Endothelial cell of umbilical vein (primary cell): ENCODE data around the gene IRF9. TPM values are rescaled to one million over a fixed set of nuclear protein-coding genes. Genes with fewer than 3 reads are reported as not detected.
A peak's percentile ranks its signal among the peaks of the same experiment; 100 is the strongest.

Experiments used
- BruUV-seq: library from RNA; stranded (reverse); fragments of 400-500 nt; replicated peaks from 2 replicates; lab custom pipeline; 2021; lab: Mats Ljungman, UMichigan
- CTCF ChIA-PET: fragments of 300-600, 350-600 bp; sonication (Branson Sonifier 250); formaldehyde crosslinking; loops from one replicate; lab custom pipeline; 2021; ENCODE audit warnings: antibody characterized with exemption, inconsistent platforms; lab: Charles Lee
- POLR2A ChIA-PET: fragments of 300-600, 350-600 bp; sonication (Branson Sonifier 250); formaldehyde crosslinking; loops from one replicate; lab custom pipeline; 2021; ENCODE audit warnings: antibody characterized with exemption, inconsistent platforms; lab: Charles Lee
- DNase-seq: peaks from one replicate; pipeline ENCODE4 v3.0.0-alpha.2; 2011; ENCODE audit warnings: low read depth, low spot score
- FAIRE-seq: peaks from 2 replicates; lab custom pipeline; 2011; peaks lifted over from hg19 to GRCh38; lab: Jason Lieb, UNC
- H2AFZ ChIP-seq: 2 replicates; pipeline ENCODE4 v1.6.0; 2012; ENCODE audit warnings: low read depth, low read length, control low read depth, inconsistent platforms
- H3K27ac ChIP-seq: 2 replicates; pipeline ENCODE4 v1.5.1; 2011; ENCODE audit warnings: low read depth, mild to moderate bottlenecking, control low read depth, low read length, moderate library complexity; ENCODE audit not compliant: insufficient read depth
- H3K27me3 ChIP-seq, 2 experiments: 2 replicates each; pipeline versions ENCODE4 v1.6.0 to v1.6.1; 2011; ENCODE audit warnings: low read length in 2 of 2, mixed read lengths in 1 of 2; ENCODE audit not compliant: control insufficient read depth in 2 of 2, insufficient read depth in 2 of 2
- H3K36me3 ChIP-seq, 2 experiments: 2 replicates in 1 of 2; 3 replicates in 1 of 2; pipeline ENCODE4 v1.5.1; 2011; ENCODE audit warnings: low read length in 2 of 2, mild to moderate bottlenecking in 1 of 2, moderate library complexity in 1 of 2; ENCODE audit not compliant: control insufficient read depth in 2 of 2, insufficient read depth in 2 of 2; ENCODE audit errors: extremely low read depth in 1 of 2
- H3K4me1 ChIP-seq: 3 replicates; pipeline ENCODE4 v1.5.1; 2011; ENCODE audit warnings: mild to moderate bottlenecking, low read length; ENCODE audit not compliant: control insufficient read depth, insufficient read depth; ENCODE audit errors: extremely low read depth
- H3K4me2 ChIP-seq: 2 replicates; pipeline ENCODE4 v1.6.1; 2011; ENCODE audit warnings: low read length, control low read depth, mixed read lengths; ENCODE audit not compliant: insufficient read depth
- H3K4me3 ChIP-seq, 3 experiments: fragments of 200-600 bp in 1 of 3; sonication (generic), shearing (Covaris generic) in 1 of 3; replicated peaks in 1 of 3; 2 replicates each; pipeline ENCODE4 v1.5.1; 2011 to 2016; ENCODE audit warnings: control low read depth in 3 of 3, low read length in 3 of 3, mild to moderate bottlenecking in 2 of 3, inconsistent platforms in 1 of 3, low read depth in 1 of 3, moderate library complexity in 1 of 3; ENCODE audit not compliant: insufficient read depth in 1 of 3
- H3K79me2 ChIP-seq: 2 replicates; pipeline ENCODE4 v1.6.0; 2012; ENCODE audit warnings: low read length, inconsistent platforms; ENCODE audit not compliant: control insufficient read depth, insufficient read depth
- H3K9ac ChIP-seq: replicated peaks from 2 replicates; pipeline ENCODE3; 2011; ENCODE audit warnings: low read length, control low read depth; ENCODE audit not compliant: insufficient read depth; ENCODE audit errors: extremely low read depth
- H3K9me1 ChIP-seq: replicated peaks from 3 replicates; pipeline ENCODE4 v1.6.0; 2011; ENCODE audit warnings: mild to moderate bottlenecking, low read length; ENCODE audit not compliant: control insufficient read depth, insufficient read depth; ENCODE audit errors: extremely low read depth
- H3K9me3 ChIP-seq: replicated peaks from 2 replicates; pipeline ENCODE4 v1.5.1; 2012; ENCODE audit warnings: low read length, inconsistent platforms; ENCODE audit not compliant: control insufficient read depth, insufficient read depth
- H4K20me1 ChIP-seq: replicated peaks from 2 replicates; pipeline ENCODE3; 2011; ENCODE audit warnings: mild to moderate bottlenecking, low read length; ENCODE audit not compliant: control insufficient read depth, insufficient read depth; ENCODE audit errors: extremely low read depth
- CTCF ChIP-seq, 2 donors: IDR thresholded peaks; 1 replicate in 1 of 2; 2 replicates in 1 of 2; pipeline ENCODE4 v1.5.1; 2011; ENCODE audit warnings: low read length in 2 of 2, mild to moderate bottlenecking in 2 of 2, moderate library complexity in 2 of 2, control low read depth in 1 of 2, inconsistent platforms in 1 of 2, low read depth in 1 of 2; ENCODE audit not compliant: insufficient read depth in 1 of 2; ENCODE audit errors: extremely low read depth in 1 of 2
- EZH2 ChIP-seq: IDR thresholded peaks from 2 replicates; pipeline ENCODE4 v1.6.1; 2012; ENCODE audit warnings: borderline replicate concordance, low read depth, mild to moderate bottlenecking, moderate library complexity, low read length, inconsistent platforms; ENCODE audit not compliant: severe bottlenecking
- FOS ChIP-seq: IDR thresholded peaks from 2 replicates; pipeline ENCODE4 v1.6.1; 2011; ENCODE audit warnings: mild to moderate bottlenecking, low read length, moderate library complexity, borderline replicate concordance; ENCODE audit not compliant: insufficient read depth
- GATA2 ChIP-seq: IDR thresholded peaks from 2 replicates; pipeline ENCODE4 v1.7.0; 2011; ENCODE audit warnings: low read depth, mild to moderate bottlenecking, moderate library complexity, mixed read lengths, low read length; ENCODE audit not compliant: insufficient read length, insufficient read depth
- JUN ChIP-seq: IDR thresholded peaks from 2 replicates; pipeline ENCODE4 v1.6.1; 2011; ENCODE audit warnings: borderline replicate concordance, low read depth; ENCODE audit not compliant: insufficient read length, insufficient read depth
- MAX ChIP-seq: IDR thresholded peaks from 2 replicates; pipeline ENCODE4 v1.6.1; 2011; ENCODE audit not compliant: insufficient read depth, insufficient read length
- MYC ChIP-seq: IDR thresholded peaks from one replicate; pipeline ENCODE4 v1.6.1; 2011; ENCODE audit warnings: mild to moderate bottlenecking, low read depth, low read length
- POLR2A ChIP-seq: IDR thresholded peaks from 2 replicates; pipeline ENCODE4 v1.6.1; 2012; ENCODE audit warnings: low read depth, mild to moderate bottlenecking, control low read depth, low read length
- POLR2AphosphoS5 ChIP-seq: IDR thresholded peaks from 2 replicates; pipeline ENCODE4 v1.6.1; 2012; ENCODE audit warnings: low read depth, mild to moderate bottlenecking, control low read depth, low read length, moderate library complexity; ENCODE audit not compliant: insufficient read depth
- dilution Hi-C: fragments of 300-500 bp; cut with MboI; formaldehyde crosslinking; loops from one replicate; pipeline ENCODE4 v1.15.0; 2019; ENCODE audit warnings: low sequenced_read_pairs; ENCODE audit not compliant: extremely low pct_ligation_motif_present
- intact Hi-C: fragments of 100-400 bp; cut with micrococcal nuclease; formaldehyde crosslinking; loops from one replicate; pipeline ENCODE4 v1.10.0; 2022
- polyA plus RNA-seq, 4 experiments: library from polyadenylated mRNA; depleted of rRNA in 3 of 4; stranded (reverse) in 3 of 4; unstranded in 1 of 4; fragments of >200 nt; gene quantifications; 2 replicates each; pipeline versions ENCODE4 v1.2.1 to v1.2.3, GENCODE V29; 2011 to 2012; ENCODE audit warnings: missing spikeins in 1 of 4
- total RNA-seq: library from RNA; stranded (reverse); gene quantifications from 2 replicates; pipeline ENCODE4 v1.2.3, GENCODE V29; 2021

The IRF9 gene
- total and polyA plus RNA-seq, 2 donors (not counting 3 experiments of a cell fraction or from before 2014, with no cell fraction given): 44.6 to 46.1 TPM

- Histone ChIP-seq H3K4me3 (peak overlapping the region; percentile 59 to 86 (median 79)), H2AFZ (peak overlapping the region; percentile 91), H3K9me1 (no peaks in the 10 kb centered on the region), H3K4me2 (peak overlapping the region; percentile 95), H3K36me3 (peaks cover 0 to 15% of the 10 kb centered on the region in 2 experiments), H3K27ac (peak overlapping the region; percentile 52), H3K9me3 (no peaks in the 10 kb centered on the region), H4K20me1 (no peaks in the 10 kb centered on the region), H3K79me2 (peaks cover 27% of the 10 kb centered on the region), H3K9ac (peak overlapping the region; percentile 72), H3K4me1 (peaks cover 19% of the 10 kb centered on the region), H3K27me3 (no peaks in the 10 kb centered on the region)
- ChIA-PET CTCF (interaction anchor here (0.9 to 7.8 kb wide), 9 partner anchors 9 to 162 kb away, joined by 3 to 63 read pairs (median 4); partner anchors contain the start of genes CIDEB, IRF9, PSME1 and TINF2), POLR2A (interaction anchor here (0.5 to 2.0 kb wide), 8 partner anchors 9 to 246 kb away, joined by 3 to 13 read pairs (median 5); partner anchors contain the start of genes CHMP4A, DCAF11, IRF9 and NRL)
- TSS peak; percentile 55 for BruUV-seq
- FAIRE-seq (peak; percentile 37), DNase-seq (peak; percentile 7)
- intact Hi-C loops (loop anchor here (1.0 to 5.0 kb wide), 5 partner anchors 32 to 286 kb away; partner anchors contain the start of genes DCAF11, DHRS1, IPO4 and NFATC4), dilution Hi-C loops (no loop called here)
- TF ChIP-seq POLR2AphosphoS5: no peak
- no peak for TF ChIP-seq CTCF (IDR thresholded peaks at IDR 0.05; ENCODE audit: extremely low read depth in 1 of 2, insufficient read depth in 1 of 2, low read depth in 1 of 2, low read length in 2 of 2)
- no peak for TF ChIP-seq MAX
- TF ChIP-seq MYC: no peak
- no peak for TF ChIP-seq EZH2
- no peak for TF ChIP-seq GATA2
- TF ChIP-seq JUN: no peak
- TF ChIP-seq FOS: no peak
- TF ChIP-seq POLR2A: no peak
These were observed 15.2 kb upstream of the IRF9 start for GRCh38 chr14:24145690-24146452.
